ENCODE data around the gene BATF3. TPM values are rescaled to one million over a fixed set of nuclear protein-coding genes. Genes with fewer than 3 reads are reported as not detected.

The BATF3 gene
- total and polyA plus RNA-seq, 2 donors, result 21.6 to 27.2 TPM

GRCh38 chr1:212656730-212657129 is 42.9 kb downstream of the BATF3 start:
- 79% methylated on average over 5 of the region's 5 CpGs for WGBS
- Histone ChIP-seq H3K4me3 (ENCODE audit: low read length in 2 of 2) (no peak overlapping the region), H3K36me3 (ENCODE audit: control insufficient read depth in 2 of 2, insufficient read depth in 2 of 2, low read length in 1 of 2) (no peaks in the 10 kb centered on the region), H3K27ac (ENCODE audit: low read depth in 1 of 2, low read length in 1 of 2) (no peak overlapping the region), H3K9me3 (ENCODE audit: control insufficient read depth in 2 of 2, insufficient read depth in 1 of 2, low read length in 1 of 2) (no peaks in the 10 kb centered on the region), H3K4me1 (ENCODE audit: control insufficient read depth in 2 of 2, insufficient read depth in 2 of 2, low read length in 2 of 2) (peaks cover 0 to 5% of the 10 kb centered on the region in 2 donors), H3K27me3 (ENCODE audit: control insufficient read depth in 2 of 2, insufficient read depth in 1 of 2, low read length in 1 of 2) (no peaks in the 10 kb centered on the region)
- no peak for DNase-seq (ENCODE audit: low read depth in 6 of 9, low spot score in 9 of 9)

DNA sequence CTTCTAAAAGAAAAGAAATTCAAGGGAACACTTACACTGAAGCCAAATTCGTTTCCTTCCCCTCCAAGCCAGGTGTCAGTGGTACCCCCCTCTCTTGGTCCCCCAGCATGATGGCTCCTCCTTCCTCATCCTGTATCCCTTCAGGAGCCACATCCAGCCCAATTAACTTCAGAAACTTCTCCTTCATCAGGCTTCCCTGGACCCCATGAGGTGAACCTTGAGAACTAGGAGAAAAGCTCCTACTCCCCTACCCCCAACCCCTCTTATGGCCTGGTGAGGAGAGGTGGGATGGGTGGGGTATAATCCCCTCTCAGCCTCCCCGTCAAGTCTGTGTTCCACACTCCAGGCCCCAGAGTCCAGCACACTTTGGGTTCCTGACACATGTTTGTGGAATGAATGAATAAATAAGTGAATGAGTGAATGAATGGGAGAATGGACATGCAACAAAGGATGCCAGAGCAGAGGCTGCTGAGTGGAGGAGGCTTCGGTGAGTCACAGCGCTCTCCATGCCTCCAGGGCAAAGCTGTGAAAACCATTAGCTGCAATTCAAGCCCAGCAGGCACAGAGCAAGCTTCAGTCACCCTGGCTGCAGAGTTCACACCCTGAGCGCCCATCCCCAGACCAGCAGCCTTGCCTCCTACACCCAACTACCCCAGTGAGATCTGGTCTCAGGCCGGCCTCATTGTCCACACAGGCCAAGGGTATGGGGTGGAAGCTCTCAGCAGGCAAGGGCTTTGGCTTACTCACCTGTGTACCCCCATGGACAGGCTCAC is 43.8 kb downstream of the BATF3 start:
- DNase-seq (ENCODE audit: low read depth in 6 of 9, low spot score in 9 of 9), result no peak
- no peak overlapping the region for H3K4me3 ChIP-seq (ENCODE audit: low read length in 2 of 2)

GRCh38 chr1:212652609-212653008 is 47.0 kb downstream of the BATF3 start:
- H3K36me3 ChIP-seq (ENCODE audit: control insufficient read depth in 2 of 2, insufficient read depth in 2 of 2, low read length in 1 of 2), result no peaks in the 10 kb centered on the region
- H3K9me3 ChIP-seq (ENCODE audit: control insufficient read depth in 2 of 2, insufficient read depth in 1 of 2, low read length in 1 of 2), result no peaks in the 10 kb centered on the region
- H3K4me1 ChIP-seq (ENCODE audit: control insufficient read depth in 2 of 2, insufficient read depth in 2 of 2, low read length in 2 of 2), result no peaks in the 10 kb centered on the region
- H3K27ac ChIP-seq (ENCODE audit: low read depth in 1 of 2, low read length in 1 of 2), result no peak overlapping the region
- H3K4me3 ChIP-seq (ENCODE audit: low read length in 2 of 2), result no peak overlapping the region
- H3K27me3 ChIP-seq (ENCODE audit: control insufficient read depth in 2 of 2, insufficient read depth in 1 of 2, low read length in 1 of 2), result no peaks in the 10 kb centered on the region
- WGBS, result 95% methylated on average over 1 of the region's 1 CpG
- no peak for DNase-seq (ENCODE audit: low read depth in 6 of 9, low spot score in 9 of 9)

More for the DNA sequence above, 43.8 kb downstream of the BATF3 start:
- Histone ChIP-seq H3K36me3 (ENCODE audit: control insufficient read depth in 2 of 2, insufficient read depth in 2 of 2, low read length in 1 of 2) (no peaks in the 10 kb centered on the region), H3K27ac (ENCODE audit: low read depth in 1 of 2, low read length in 1 of 2) (no peak overlapping the region), H3K9me3 (ENCODE audit: control insufficient read depth in 2 of 2, insufficient read depth in 1 of 2, low read length in 1 of 2) (no peaks in the 10 kb centered on the region), H3K27me3 (ENCODE audit: control insufficient read depth in 2 of 2, insufficient read depth in 1 of 2, low read length in 1 of 2) (no peaks in the 10 kb centered on the region), H3K4me1 (ENCODE audit: control insufficient read depth in 2 of 2, insufficient read depth in 2 of 2, low read length in 2 of 2) (peaks cover 0 to 5% of the 10 kb centered on the region in 2 donors)
- WGBS, result 79% methylated on average over 6 of the region's 6 CpGs

GRCh38 chr1:212651977-212652376 is 47.7 kb downstream of the BATF3 start:
- 96% methylated on average over 3 of the region's 3 CpGs for WGBS
- H3K9me3 ChIP-seq (ENCODE audit: control insufficient read depth in 2 of 2, insufficient read depth in 1 of 2, low read length in 1 of 2), result no peaks in the 10 kb centered on the region
- H3K27me3 ChIP-seq (ENCODE audit: control insufficient read depth in 2 of 2, insufficient read depth in 1 of 2, low read length in 1 of 2), result no peaks in the 10 kb centered on the region
- H3K27ac ChIP-seq (ENCODE audit: low read depth in 1 of 2, low read length in 1 of 2), result no peak overlapping the region
- DNase-seq (ENCODE audit: low read depth in 6 of 9, low spot score in 9 of 9), result no peak
- no peaks in the 10 kb centered on the region for H3K4me1 ChIP-seq (ENCODE audit: control insufficient read depth in 2 of 2, insufficient read depth in 2 of 2, low read length in 2 of 2)
- no peak overlapping the region for H3K4me3 ChIP-seq (ENCODE audit: low read length in 2 of 2)
- no peaks in the 10 kb centered on the region for H3K36me3 ChIP-seq (ENCODE audit: control insufficient read depth in 2 of 2, insufficient read depth in 2 of 2, low read length in 1 of 2)

DNA sequence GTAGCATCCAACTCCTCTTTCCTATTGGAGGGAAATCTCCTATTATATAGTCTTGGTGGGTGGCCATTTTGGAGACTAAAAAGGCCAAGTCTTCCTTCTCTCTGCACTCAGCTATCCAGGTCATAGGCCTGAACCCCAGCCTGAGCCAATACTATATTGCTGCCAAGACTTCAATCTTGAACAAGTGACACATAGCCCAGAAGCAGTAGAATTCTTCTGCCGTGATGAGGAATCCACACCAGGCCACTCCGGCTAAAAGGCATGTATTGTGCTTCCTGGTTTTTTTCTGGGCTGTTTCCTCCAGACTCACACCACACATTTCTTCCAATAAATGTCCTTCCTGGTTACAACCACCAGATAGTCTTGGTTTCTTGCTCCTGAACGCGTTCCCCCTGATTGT is 48.1 kb downstream of the BATF3 start:
- Histone ChIP-seq H3K27me3 (ENCODE audit: control insufficient read depth in 2 of 2, insufficient read depth in 1 of 2, low read length in 1 of 2) (no peaks in the 10 kb centered on the region), H3K36me3 (ENCODE audit: control insufficient read depth in 2 of 2, insufficient read depth in 2 of 2, low read length in 1 of 2) (no peaks in the 10 kb centered on the region), H3K27ac (ENCODE audit: low read depth in 1 of 2, low read length in 1 of 2) (no peak overlapping the region), H3K9me3 (ENCODE audit: control insufficient read depth in 2 of 2, insufficient read depth in 1 of 2, low read length in 1 of 2) (no peaks in the 10 kb centered on the region), H3K4me3 (ENCODE audit: low read length in 2 of 2) (no peak overlapping the region), H3K4me1 (ENCODE audit: control insufficient read depth in 2 of 2, insufficient read depth in 2 of 2, low read length in 2 of 2) (no peaks in the 10 kb centered on the region)
- DNase-seq (ENCODE audit: low read depth in 6 of 9, low spot score in 9 of 9), result no peak
- WGBS, result 98% methylated on average over 4 of the region's 4 CpGs

DNA sequence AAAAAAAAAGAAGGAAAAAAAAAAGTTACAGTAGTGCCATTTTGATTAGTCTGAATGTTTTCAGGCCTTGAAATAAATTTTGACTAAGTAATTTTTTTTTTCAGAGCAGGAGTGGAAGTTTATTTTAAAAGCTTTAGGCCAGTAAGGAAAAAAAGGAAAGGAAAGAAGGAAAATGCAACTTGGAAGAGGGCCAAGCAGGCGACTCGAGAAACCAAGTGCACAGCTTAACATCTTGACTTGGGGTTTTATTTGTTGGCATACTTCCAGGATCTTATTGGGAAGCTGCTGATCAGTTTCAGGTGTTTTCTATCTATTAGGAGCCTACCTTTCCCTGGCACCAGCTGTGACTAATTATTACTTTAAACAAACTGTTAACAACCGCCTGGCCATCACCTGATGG is 49.4 kb downstream of the BATF3 start:
- Histone ChIP-seq H3K27me3 (ENCODE audit: control insufficient read depth in 2 of 2, insufficient read depth in 1 of 2, low read length in 1 of 2) (no peaks in the 10 kb centered on the region), H3K36me3 (ENCODE audit: control insufficient read depth in 2 of 2, insufficient read depth in 2 of 2, low read length in 1 of 2) (no peaks in the 10 kb centered on the region), H3K4me1 (ENCODE audit: control insufficient read depth in 2 of 2, insufficient read depth in 2 of 2, low read length in 2 of 2) (no peaks in the 10 kb centered on the region), H3K4me3 (ENCODE audit: low read length in 2 of 2) (no peak overlapping the region), H3K9me3 (ENCODE audit: control insufficient read depth in 2 of 2, insufficient read depth in 1 of 2, low read length in 1 of 2) (no peaks in the 10 kb centered on the region), H3K27ac (ENCODE audit: low read depth in 1 of 2, low read length in 1 of 2) (no peak overlapping the region)
- 65% methylated on average over 3 of the region's 3 CpGs for WGBS
- DNase-seq (ENCODE audit: low read depth in 6 of 9, low spot score in 9 of 9), result no peak

- H3K9me3 ChIP-seq (ENCODE audit: control insufficient read depth in 2 of 2, insufficient read depth in 1 of 2, low read length in 1 of 2), result no peaks in the 10 kb centered on the region
- H3K4me3 ChIP-seq (ENCODE audit: low read length in 2 of 2), result no peak overlapping the region
- no peaks in the 10 kb centered on the region for H3K36me3 ChIP-seq (ENCODE audit: control insufficient read depth in 2 of 2, insufficient read depth in 2 of 2, low read length in 1 of 2)
- 97% methylated on average over 2 of the region's 2 CpGs for WGBS
- H3K27ac ChIP-seq (ENCODE audit: low read depth in 1 of 2, low read length in 1 of 2), result no peak overlapping the region
- peaks cover 2 to 6% of the 10 kb centered on the region in 2 donors for H3K4me1 ChIP-seq (ENCODE audit: control insufficient read depth in 2 of 2, insufficient read depth in 2 of 2, low read length in 2 of 2)
- H3K27me3 ChIP-seq (ENCODE audit: control insufficient read depth in 2 of 2, insufficient read depth in 1 of 2, low read length in 1 of 2), result no peaks in the 10 kb centered on the region
- DNase-seq (ENCODE audit: low read depth in 6 of 9, low spot score in 9 of 9), result no peak
Observed at GRCh38 chr1:212649020-212649419, 50.6 kb downstream of the BATF3 start.

DNA sequence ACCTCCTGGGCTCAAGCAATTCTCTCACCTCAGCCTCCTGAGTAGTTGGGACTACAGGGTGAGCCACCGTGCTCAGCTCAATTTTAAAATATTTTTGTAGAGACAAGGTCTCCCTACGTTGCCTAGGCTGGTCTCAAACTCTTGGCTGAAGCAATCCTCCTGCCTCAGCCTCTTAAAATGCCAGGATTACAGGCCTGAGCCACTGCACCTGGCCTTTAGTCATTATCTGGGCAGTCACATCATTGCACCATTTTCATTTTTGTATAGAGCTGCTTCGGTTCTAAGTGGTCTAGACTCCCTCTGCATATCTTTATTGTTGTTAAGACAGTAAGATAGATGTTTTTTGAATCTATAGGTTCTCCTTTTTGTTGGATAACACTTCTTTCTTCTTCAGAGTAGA is 51.2 kb downstream of the BATF3 start:
- DNase-seq (ENCODE audit: low read depth in 6 of 9, low spot score in 9 of 9), result no peak
- H3K4me3 ChIP-seq (ENCODE audit: low read length in 2 of 2), result no peak overlapping the region
- H3K9me3 ChIP-seq (ENCODE audit: control insufficient read depth in 2 of 2, insufficient read depth in 1 of 2, low read length in 1 of 2), result no peaks in the 10 kb centered on the region
- WGBS, result 96% methylated on average over 3 of the region's 3 CpGs
- H3K27me3 ChIP-seq (ENCODE audit: control insufficient read depth in 2 of 2, insufficient read depth in 1 of 2, low read length in 1 of 2), result no peaks in the 10 kb centered on the region
- no peaks in the 10 kb centered on the region for H3K36me3 ChIP-seq (ENCODE audit: control insufficient read depth in 2 of 2, insufficient read depth in 2 of 2, low read length in 1 of 2)
- H3K27ac ChIP-seq (ENCODE audit: low read depth in 1 of 2, low read length in 1 of 2), result no peak overlapping the region
- H3K4me1 ChIP-seq (ENCODE audit: control insufficient read depth in 2 of 2, insufficient read depth in 2 of 2, low read length in 2 of 2), result peaks cover 3 to 8% of the 10 kb centered on the region in 2 donors

DNA sequence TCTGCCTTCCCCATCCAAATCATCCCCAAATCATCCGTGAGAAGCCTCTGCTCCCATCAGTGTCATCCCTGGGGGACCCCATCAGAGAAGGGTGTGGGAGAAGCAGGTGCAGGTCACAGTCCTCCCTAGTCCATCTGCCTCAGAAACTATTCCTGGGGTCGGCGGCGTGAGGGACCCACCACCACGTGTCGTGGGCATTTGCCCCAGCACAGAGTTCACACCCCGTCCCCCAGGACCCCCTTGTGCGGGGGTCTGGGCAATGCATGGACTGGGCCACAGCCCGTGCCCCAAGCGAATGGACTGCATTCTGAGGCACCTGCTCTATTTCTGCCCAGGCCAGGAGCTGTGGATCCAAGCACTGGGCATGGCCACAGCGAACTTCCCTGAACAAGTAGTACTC is 52.6 kb downstream of the BATF3 start:
- Histone ChIP-seq H3K4me3 (ENCODE audit: low read length in 2 of 2) (no peak overlapping the region), H3K4me1 (ENCODE audit: control insufficient read depth in 2 of 2, insufficient read depth in 2 of 2, low read length in 2 of 2) (peaks cover 3 to 8% of the 10 kb centered on the region in 2 donors), H3K27me3 (ENCODE audit: control insufficient read depth in 2 of 2, insufficient read depth in 1 of 2, low read length in 1 of 2) (no peaks in the 10 kb centered on the region), H3K27ac (ENCODE audit: low read depth in 1 of 2, low read length in 1 of 2) (no peak overlapping the region), H3K9me3 (ENCODE audit: control insufficient read depth in 2 of 2, insufficient read depth in 1 of 2, low read length in 1 of 2) (no peaks in the 10 kb centered on the region), H3K36me3 (ENCODE audit: control insufficient read depth in 2 of 2, insufficient read depth in 2 of 2, low read length in 1 of 2) (no peaks in the 10 kb centered on the region)
- no peak for DNase-seq (ENCODE audit: low read depth in 6 of 9, low spot score in 9 of 9)
- 97% methylated on average over 11 of the region's 11 CpGs for WGBS
